K562 (cell line): ENCODE measurements around the gene GLT6D1. TPM values are rescaled to one million over a fixed set of nuclear protein-coding genes. Genes with fewer than 3 reads are reported as not detected.

ENCODE experiments used
- ATAC-seq: fragments of 200-7000 bp; cut with Tn5 transposase; 3 replicates; pipeline ENCODE4 v1.9.1; 2020; ENCODE audit warnings: moderate library complexity
- BruUV-seq: library from RNA; stranded (reverse); fragments of 400-500 nt; replicated peaks from 2 replicates; lab custom pipeline; 2021; lab: Mats Ljungman, UMichigan
- CTCF ChIA-PET: fragments of 300-600 bp; formaldehyde crosslinking; extraction: SDS; loops from one replicate; lab custom pipeline; 2021; ENCODE audit warnings: low intra/inter-chr PET ratio; lab: Yijun Ruan, JAX
- POLR2A ChIA-PET: fragments of 300-600, 350-650 bp; sonication (Branson Sonifier 250); formaldehyde crosslinking; extraction: SDS; loops from one replicate; lab custom pipeline; 2021; ENCODE audit warnings: antibody characterized with exemption, inconsistent platforms; lab: Yijun Ruan, JAX
- DNase-seq, 4 experiments: peaks; one replicate each; pipeline versions ENCODE4 v3.0.0 to v3.0.0-alpha.2; 2011 to 2018; ENCODE audit warnings: low spot score in 3 of 4, mixed read lengths in 3 of 4; ENCODE audit errors: extremely low read depth in 1 of 4
- FAIRE-seq: peaks from 2 replicates; lab custom pipeline; 2011; peaks lifted over from hg19 to GRCh38; lab: Jason Lieb, UNC
- H2AFZ ChIP-seq: 2 replicates; pipeline ENCODE4 v1.6.0; 2011; ENCODE audit warnings: low read depth, low read length, control low read depth, inconsistent platforms
- H3K27ac ChIP-seq: fragments of 200-600 bp; 3 replicates; pipeline ENCODE4 v1.8.0; 2011; ENCODE audit warnings: low read depth, mild to moderate bottlenecking, control low read depth, inconsistent platforms, low read length, moderate library complexity, mixed read lengths; ENCODE audit errors: extremely low read depth
- H3K27me3 ChIP-seq, 2 experiments: fragments of 300-600 bp in 1 of 2; 2 replicates in 1 of 2; 3 replicates in 1 of 2; pipeline versions ENCODE4 v1.6.0 to v1.8.0; 2011; ENCODE audit warnings: inconsistent platforms in 2 of 2, low read length in 2 of 2, mild to moderate bottlenecking in 1 of 2, mixed read lengths in 1 of 2, moderate library complexity in 1 of 2; ENCODE audit not compliant: control insufficient read depth in 2 of 2, insufficient read depth in 2 of 2
- H3K36me3 ChIP-seq: fragments of 300-600 bp; 3 replicates; pipeline ENCODE4 v1.8.0; 2011; ENCODE audit warnings: mild to moderate bottlenecking, low read length, inconsistent platforms; ENCODE audit not compliant: control insufficient read depth, insufficient read depth
- H3K4me1 ChIP-seq, 2 experiments: fragments of 200-600 bp in 1 of 2; replicated peaks in 1 of 2; 2 replicates in 1 of 2; 3 replicates in 1 of 2; pipeline versions ENCODE4 v1.5.1 to v1.8.0; 2011; ENCODE audit warnings: inconsistent platforms in 2 of 2, low read length in 2 of 2, mild to moderate bottlenecking in 1 of 2, mixed read lengths in 1 of 2, moderate library complexity in 1 of 2; ENCODE audit not compliant: control insufficient read depth in 2 of 2, insufficient read depth in 2 of 2
- H3K4me2 ChIP-seq: 2 replicates; pipeline ENCODE4 v1.6.1; 2011; ENCODE audit warnings: low read length, control low read depth, inconsistent platforms, mixed read lengths; ENCODE audit not compliant: insufficient read depth
- H3K4me3 ChIP-seq: fragments of 200-600 bp; sonication (generic), shearing (Covaris generic); 2 replicates; pipeline ENCODE4 v1.5.1; 2016; ENCODE audit warnings: control low read depth, inconsistent platforms
- H3K79me2 ChIP-seq: fragments of 200-600 bp; 3 replicates; pipeline ENCODE4 v1.8.0; 2011; ENCODE audit warnings: low read length, inconsistent platforms; ENCODE audit not compliant: control insufficient read depth, insufficient read depth
- H3K9ac ChIP-seq, 2 experiments: 2 replicates each; pipeline versions ENCODE4 v1.6.0 to v1.6.1; 2011; ENCODE audit warnings: low read depth in 2 of 2, low read length in 2 of 2, control low read depth in 1 of 2, inconsistent platforms in 1 of 2, mild to moderate bottlenecking in 1 of 2, mixed read lengths in 1 of 2; ENCODE audit not compliant: insufficient read depth in 1 of 2
- H3K9me1 ChIP-seq: one replicate; pipeline ENCODE4 v1.6.0; 2011; ENCODE audit warnings: inconsistent platforms, mild to moderate bottlenecking, low read length, moderate library complexity; ENCODE audit not compliant: control insufficient read depth, insufficient read depth
- H3K9me3 ChIP-seq: replicated peaks from 2 replicates; pipeline ENCODE4 v1.5.1; 2011; ENCODE audit warnings: low read depth, low read length, inconsistent platforms; ENCODE audit not compliant: control insufficient read depth, insufficient read depth
- H4K20me1 ChIP-seq: replicated peaks from 2 replicates; pipeline ENCODE4 v1.6.1; 2011; ENCODE audit warnings: low read length, inconsistent platforms, mixed read lengths; ENCODE audit not compliant: control insufficient read depth, insufficient read depth
- ATF1 ChIP-seq, 2 experiments: fragments of 450-650 bp in 1 of 2; IDR thresholded peaks; 2 replicates each; pipeline ENCODE4 v1.6.1; 2016; ENCODE audit warnings: missing compliant biosample characterization in 1 of 2, missing genetic modification characterization in 1 of 2
- CREBBP ChIP-seq: IDR thresholded peaks from one replicate; pipeline ENCODE4 v1.6.1; 2012; ENCODE audit warnings: low read depth, mild to moderate bottlenecking, control low read depth, inconsistent platforms, low read length
- CTBP1 ChIP-seq: fragments of 450-650 bp; IDR thresholded peaks from 2 replicates; pipeline ENCODE4 v1.6.1; 2016; ENCODE audit warnings: borderline replicate concordance
- HDAC1 ChIP-seq, 2 experiments: fragments of 450-650 bp; IDR thresholded peaks; 2 replicates each; pipeline ENCODE4 v1.6.1; 2016 to 2017; ENCODE audit warnings: inconsistent platforms in 1 of 2, mild to moderate bottlenecking in 1 of 2, moderate library complexity in 1 of 2
- MAFK ChIP-seq: IDR thresholded peaks from 2 replicates; pipeline ENCODE4 v1.6.1; 2011; ENCODE audit warnings: low read length, improper control_type of control experiment
- NCOA4 ChIP-seq: fragments of 450-650 bp; IDR thresholded peaks from 2 replicates; pipeline ENCODE4 v1.6.1; 2018; ENCODE audit warnings: mild to moderate bottlenecking; ENCODE audit not compliant: partially characterized antibody
- NEUROD1 ChIP-seq: fragments of 150-350 bp; IDR thresholded peaks from 2 replicates; pipeline ENCODE4 v1.6.1; 2014; ENCODE audit warnings: borderline replicate concordance, low read length, low read depth; ENCODE audit not compliant: partially characterized antibody
- SMAD4 ChIP-seq: fragments of 250-450 bp; sonication (Bioruptor Pico); conservative IDR thresholded peaks from 2 replicates; pipeline ENCODE4 v1.8.0; 2021; ENCODE audit warnings: inconsistent platforms, mild to moderate bottlenecking, moderate library complexity
- ZNF175 ChIP-seq: fragments of 200-800 bp; sonication (Bioruptor generic); IDR thresholded peaks from 2 replicates; pipeline ENCODE4 v1.6.1; 2016; ENCODE audit warnings: low read depth, mild to moderate bottlenecking, missing genetic modification characterization, missing compliant biosample characterization
- ZNF561 ChIP-seq: fragments of 450-650 bp; formaldehyde crosslinking; conservative IDR thresholded peaks from 2 replicates; pipeline ENCODE4 v1.4.0; 2020; ENCODE audit warnings: mild to moderate bottlenecking, moderate library complexity
- WGBS: fragments of 100-300 bp; shearing (Covaris generic); methylation state at CpG from one replicate; pipeline ENCODE4 v1.1.6; 2016; ENCODE audit warnings: low coverage, mixed read lengths; ENCODE audit not compliant: insufficient coverage; ENCODE audit errors: missing lambda C conversion rate; 5-methylcytosine and 5-hydroxymethylcytosine counted together
- in situ Hi-C: fragments of 300-500 bp; cut with MboI; formaldehyde crosslinking; loops from 4 replicates; pipeline ENCODE4 v1.15.0; 2018; ENCODE audit warnings: inconsistent platforms, mixed read lengths
- intact Hi-C: fragments of 100-400 bp; cut with micrococcal nuclease; formaldehyde crosslinking; loops from 2 replicates; pipeline ENCODE4 v1.14.2; 2022
- polyA plus RNA-seq, 8 experiments: library from polyadenylated mRNA; depleted of rRNA in 4 of 8; stranded (reverse) in 5 of 8; unstranded in 3 of 8; fragments of >200 nt; fragmentation: Nextera tagmentation in 2 of 8; fragmentation: Illumina TruSeq in 1 of 8; extraction: Ambion mirVana in 2 of 8; extraction: Trizol in 1 of 8; gene quantifications; 2 replicates each; pipeline versions ENCODE4 v1.2.1 to v1.2.3, GENCODE V29; 2011 to 2014; ENCODE audit warnings: inconsistent platforms in 1 of 8, missing spikeins in 1 of 8
- total RNA-seq, 7 experiments: library from RNA; depleted of rRNA in 6 of 7; stranded (reverse); fragments of >200 nt in 6 of 7; fragmentation: Illumina TruSeq in 2 of 7; extraction: Trizol in 2 of 7; gene quantifications; 2 replicates each; pipeline versions ENCODE4 v1.2.1 to v1.2.3, GENCODE V29; 2011 to 2021; ENCODE audit warnings: low replicate concordance in 1 of 7
- TF ChIP-seq, protein P1 (sequence below): fragments of 450-650 bp; conservative IDR thresholded peaks from 2 replicates; pipeline ENCODE4 v1.6.1; 2016; ENCODE audit warnings: missing genetic modification characterization, low read depth, mild to moderate bottlenecking, control low read depth, missing compliant biosample characterization
- TF ChIP-seq, protein P2 (sequence below): fragments of 450-650 bp; IDR thresholded peaks from 2 replicates; pipeline ENCODE4 v1.6.1; 2017; ENCODE audit warnings: antibody characterized with exemption, mild to moderate bottlenecking
- TF ChIP-seq, protein P3 (sequence below): IDR thresholded peaks from 2 replicates; pipeline ENCODE4 v1.6.1; 2016; ENCODE audit warnings: missing genetic modification characterization, missing compliant biosample characterization
- TF ChIP-seq, protein P4 (sequence below): fragments of 250-450 bp; sonication (Bioruptor Pico); IDR thresholded peaks from 2 replicates; pipeline ENCODE4 v1.4.0; 2020; ENCODE audit warnings: borderline replicate concordance

The GLT6D1 gene
- total and polyA plus RNA-seq, 9 of the 15 experiments (the other 6 are each of a cell fraction or from before 2014, with no cell fraction given) = not detected

DNA sequence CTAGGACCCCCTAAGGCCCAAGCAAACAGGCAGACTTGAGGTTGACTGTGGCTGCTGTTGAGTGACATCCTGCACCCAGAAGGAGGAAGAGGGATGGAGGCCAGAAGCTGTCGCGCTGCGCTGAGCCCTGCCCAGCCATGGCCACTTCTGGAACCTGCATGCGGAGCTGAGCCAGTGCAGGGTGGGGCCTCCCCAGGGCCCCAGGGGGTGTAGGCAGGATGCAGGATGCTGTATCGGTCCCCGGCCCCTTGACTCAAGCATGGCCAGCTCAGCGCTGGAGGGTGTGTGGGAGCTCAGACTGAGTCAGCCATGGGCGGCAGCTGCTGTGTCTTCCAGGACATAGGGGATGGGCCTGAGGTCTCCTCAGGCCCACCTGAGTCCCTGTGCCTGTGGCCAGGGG is 26.9 kb downstream of the GLT6D1 start:
- Histone ChIP-seq H3K9ac (no peak overlapping the region), H3K4me1 (peaks cover 0 to 26% of the 10 kb centered on the region in 2 experiments; a peak in 2 of 5 replicates), H3K9me1 (no peaks in the 10 kb centered on the region), H3K27me3 (peaks cover 11 to 55% of the 10 kb centered on the region in 2 experiments; a peak in 3 of 5 replicates), H3K79me2 (no peaks in the 10 kb centered on the region), H3K4me3 (no peak overlapping the region), H2AFZ (no peak overlapping the region), H3K4me2 (no peak overlapping the region), H3K36me3 (no peaks in the 10 kb centered on the region), H3K9me3 (no peaks in the 10 kb centered on the region), H4K20me1 (peaks cover 9% of the 10 kb centered on the region), H3K27ac (no peak overlapping the region)
- intact Hi-C loops = no loop called here
- ATAC-seq (no peak), FAIRE-seq (no peak), DNase-seq (peak in 1 of 4 experiments; percentile 2)
- 3% methylated on average over 8 of the region's 8 CpGs for WGBS
- in situ Hi-C loops = no loop called here
- BruUV-seq = no TSS peak
- ChIA-PET POLR2A (no interaction called here), CTCF (no interaction called here)
- TF ChIP-seq CTBP1 = no peak
- TF ChIP-seq SMAD4 (CRISPR knock-in tag) = no peak
- TF ChIP-seq HDAC1 (IDR thresholded peaks at IDR 0.05) = no peak
- TF ChIP-seq, protein P1, sequence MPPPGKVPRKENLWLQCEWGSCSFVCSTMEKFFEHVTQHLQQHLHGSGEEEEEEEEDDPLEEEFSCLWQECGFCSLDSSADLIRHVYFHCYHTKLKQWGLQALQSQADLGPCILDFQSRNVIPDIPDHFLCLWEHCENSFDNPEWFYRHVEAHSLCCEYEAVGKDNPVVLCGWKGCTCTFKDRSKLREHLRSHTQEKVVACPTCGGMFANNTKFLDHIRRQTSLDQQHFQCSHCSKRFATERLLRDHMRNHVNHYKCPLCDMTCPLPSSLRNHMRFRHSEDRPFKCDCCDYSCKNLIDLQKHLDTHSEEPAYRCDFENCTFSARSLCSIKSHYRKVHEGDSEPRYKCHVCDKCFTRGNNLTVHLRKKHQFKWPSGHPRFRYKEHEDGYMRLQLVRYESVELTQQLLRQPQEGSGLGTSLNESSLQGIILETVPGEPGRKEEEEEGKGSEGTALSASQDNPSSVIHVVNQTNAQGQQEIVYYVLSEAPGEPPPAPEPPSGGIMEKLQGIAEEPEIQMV (tag) = no peak
- no peak for TF ChIP-seq ZNF175 (CRISPR knock-in tag)
- TF ChIP-seq, protein P2, sequence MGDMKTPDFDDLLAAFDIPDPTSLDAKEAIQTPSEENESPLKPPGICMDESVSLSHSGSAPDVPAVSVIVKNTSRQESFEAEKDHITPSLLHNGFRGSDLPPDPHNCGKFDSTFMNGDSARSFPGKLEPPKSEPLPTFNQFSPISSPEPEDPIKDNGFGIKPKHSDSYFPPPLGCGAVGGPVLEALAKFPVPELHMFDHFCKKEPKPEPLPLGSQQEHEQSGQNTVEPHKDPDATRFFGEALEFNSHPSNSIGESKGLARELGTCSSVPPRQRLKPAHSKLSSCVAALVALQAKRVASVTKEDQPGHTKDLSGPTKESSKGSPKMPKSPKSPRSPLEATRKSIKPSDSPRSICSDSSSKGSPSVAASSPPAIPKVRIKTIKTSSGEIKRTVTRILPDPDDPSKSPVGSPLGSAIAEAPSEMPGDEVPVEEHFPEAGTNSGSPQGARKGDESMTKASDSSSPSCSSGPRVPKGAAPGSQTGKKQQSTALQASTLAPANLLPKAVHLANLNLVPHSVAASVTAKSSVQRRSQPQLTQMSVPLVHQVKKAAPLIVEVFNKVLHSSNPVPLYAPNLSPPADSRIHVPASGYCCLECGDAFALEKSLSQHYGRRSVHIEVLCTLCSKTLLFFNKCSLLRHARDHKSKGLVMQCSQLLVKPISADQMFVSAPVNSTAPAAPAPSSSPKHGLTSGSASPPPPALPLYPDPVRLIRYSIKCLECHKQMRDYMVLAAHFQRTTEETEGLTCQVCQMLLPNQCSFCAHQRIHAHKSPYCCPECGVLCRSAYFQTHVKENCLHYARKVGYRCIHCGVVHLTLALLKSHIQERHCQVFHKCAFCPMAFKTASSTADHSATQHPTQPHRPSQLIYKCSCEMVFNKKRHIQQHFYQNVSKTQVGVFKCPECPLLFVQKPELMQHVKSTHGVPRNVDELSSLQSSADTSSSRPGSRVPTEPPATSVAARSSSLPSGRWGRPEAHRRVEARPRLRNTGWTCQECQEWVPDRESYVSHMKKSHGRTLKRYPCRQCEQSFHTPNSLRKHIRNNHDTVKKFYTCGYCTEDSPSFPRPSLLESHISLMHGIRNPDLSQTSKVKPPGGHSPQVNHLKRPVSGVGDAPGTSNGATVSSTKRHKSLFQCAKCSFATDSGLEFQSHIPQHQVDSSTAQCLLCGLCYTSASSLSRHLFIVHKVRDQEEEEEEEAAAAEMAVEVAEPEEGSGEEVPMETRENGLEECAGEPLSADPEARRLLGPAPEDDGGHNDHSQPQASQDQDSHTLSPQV = no peak
- no peak for TF ChIP-seq NCOA4
- no peak for TF ChIP-seq ATF1 (CRISPR knock-in tag; IDR thresholded peaks at IDR 0.05)
- no peak for TF ChIP-seq ATF1 (tag; IDR thresholded peaks at IDR 0.05)
- TF ChIP-seq ZNF561 = no peak
- TF ChIP-seq, protein P3, sequence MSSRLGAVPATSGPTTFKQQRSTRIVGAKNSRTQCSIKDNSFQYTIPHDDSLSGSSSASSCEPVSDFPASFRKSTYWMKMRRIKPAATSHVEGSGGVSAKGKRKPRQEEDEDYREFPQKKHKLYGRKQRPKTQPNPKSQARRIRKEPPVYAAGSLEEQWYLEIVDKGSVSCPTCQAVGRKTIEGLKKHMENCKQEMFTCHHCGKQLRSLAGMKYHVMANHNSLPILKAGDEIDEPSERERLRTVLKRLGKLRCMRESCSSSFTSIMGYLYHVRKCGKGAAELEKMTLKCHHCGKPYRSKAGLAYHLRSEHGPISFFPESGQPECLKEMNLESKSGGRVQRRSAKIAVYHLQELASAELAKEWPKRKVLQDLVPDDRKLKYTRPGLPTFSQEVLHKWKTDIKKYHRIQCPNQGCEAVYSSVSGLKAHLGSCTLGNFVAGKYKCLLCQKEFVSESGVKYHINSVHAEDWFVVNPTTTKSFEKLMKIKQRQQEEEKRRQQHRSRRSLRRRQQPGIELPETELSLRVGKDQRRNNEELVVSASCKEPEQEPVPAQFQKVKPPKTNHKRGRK (tag) = no peak
- TF ChIP-seq, protein P4, sequence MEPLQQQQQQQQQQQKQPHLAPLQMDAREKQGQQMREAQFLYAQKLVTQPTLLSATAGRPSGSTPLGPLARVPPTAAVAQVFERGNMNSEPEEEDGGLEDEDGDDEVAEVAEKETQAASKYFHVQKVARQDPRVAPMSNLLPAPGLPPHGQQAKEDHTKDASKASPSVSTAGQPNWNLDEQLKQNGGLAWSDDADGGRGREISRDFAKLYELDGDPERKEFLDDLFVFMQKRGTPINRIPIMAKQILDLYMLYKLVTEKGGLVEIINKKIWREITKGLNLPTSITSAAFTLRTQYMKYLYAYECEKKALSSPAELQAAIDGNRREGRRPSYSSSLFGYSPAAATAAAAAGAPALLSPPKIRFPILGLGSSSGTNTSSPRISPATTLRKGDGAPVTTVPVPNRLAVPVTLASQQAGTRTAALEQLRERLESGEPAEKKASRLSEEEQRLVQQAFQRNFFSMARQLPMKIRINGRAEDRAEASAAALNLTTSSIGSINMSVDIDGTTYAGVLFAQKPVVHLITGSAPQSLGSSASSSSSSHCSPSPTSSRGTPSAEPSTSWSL (CRISPR knock-in tag) = no peak
- TF ChIP-seq MAFK = no peak
- no peak for TF ChIP-seq NEUROD1
- TF ChIP-seq CREBBP = no peak
